Glomerular endothelial cell (primary cell): ENCODE data around the gene CHRNA10. TPM values are rescaled to one million over a fixed set of nuclear protein-coding genes. Genes with fewer than 3 reads are reported as not detected.

ENCODE experiments used
- DNase-seq: peaks from one replicate; pipeline ENCODE4 v3.0.0-alpha.2; 2011; ENCODE audit warnings: low read depth, low spot score; ENCODE audit errors: extremely low read depth
- total RNA-seq: library from RNA; depleted of rRNA; stranded (reverse); fragments of >200 nt; gene quantifications from 2 replicates; pipeline ENCODE4 v1.2.3, GENCODE V29; 2015

The CHRNA10 gene
- total RNA-seq, 1 donor from 2014 or later = 1.5 TPM

- no peak for DNase-seq
Measured at GRCh38 chr11:3635641-3636375, 35.4 kb downstream of the CHRNA10 start.

DNA sequence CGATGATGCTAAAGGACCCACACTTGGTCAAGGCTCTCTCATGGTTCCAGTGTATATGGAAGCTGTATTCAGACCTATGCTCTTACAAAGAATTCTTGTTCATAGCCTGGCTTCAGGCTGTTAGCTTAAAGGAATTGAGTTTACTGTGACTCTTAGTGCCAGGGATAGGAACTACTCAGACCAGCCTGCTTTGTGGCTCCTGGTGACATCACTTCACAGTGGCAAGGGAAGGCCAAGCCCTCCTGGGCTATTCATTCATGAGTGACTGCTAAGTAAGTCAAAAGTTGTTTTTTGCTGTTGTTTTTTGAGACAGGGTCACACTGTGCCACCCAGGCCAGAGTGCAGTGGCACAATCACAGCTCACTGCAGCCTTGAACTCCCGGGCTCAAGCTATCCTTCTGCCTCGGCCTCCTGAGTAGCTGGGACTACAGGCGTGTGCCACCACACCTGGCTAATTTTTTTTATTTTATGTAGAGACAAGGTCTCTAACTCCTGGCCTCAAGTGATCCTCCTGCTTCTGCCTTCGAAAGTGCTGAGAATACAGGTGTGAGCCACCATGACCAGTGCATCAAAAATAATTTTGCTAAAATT, 39.0 kb downstream of the CHRNA10 start:
- no peak for DNase-seq

- no peak for DNase-seq
Measured at GRCh38 chr11:3631331-3631730, 39.9 kb downstream of the CHRNA10 start.

GRCh38 chr11:3627291-3627690, 43.9 kb downstream of the CHRNA10 start:
- DNase-seq = no peak

- no peak for DNase-seq
Measured at GRCh38 chr11:3626250-3626960, 44.8 kb downstream of the CHRNA10 start.

- DNase-seq = no peak
Measured at GRCh38 chr11:3623767-3624458, 47.3 kb downstream of the CHRNA10 start.

DNA sequence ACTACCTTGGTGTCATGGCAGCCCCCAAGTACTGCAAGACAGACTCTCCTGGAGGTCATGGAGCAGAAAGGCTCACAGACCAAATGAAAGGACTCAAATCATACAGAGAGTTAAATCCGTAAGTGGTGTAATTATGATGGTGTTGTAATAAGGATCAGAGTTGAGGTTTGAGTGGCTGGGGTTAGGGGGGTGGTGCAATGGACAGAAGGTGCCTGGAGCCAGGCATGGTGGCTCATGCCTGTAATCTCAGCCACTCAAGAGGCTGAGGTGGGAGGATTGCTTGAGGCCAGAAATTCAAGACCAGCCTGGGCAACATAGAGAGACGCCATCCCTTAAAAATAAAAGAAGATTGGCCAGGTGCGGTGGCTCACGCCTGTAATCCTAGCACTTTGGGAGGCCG, 48.1 kb downstream of the CHRNA10 start:
- no peak for DNase-seq

- no peak for DNase-seq
Measured at GRCh38 chr11:3622521-3622920, 48.7 kb downstream of the CHRNA10 start.

- DNase-seq = no peak
Measured at GRCh38 chr11:3617990-3618389, 53.2 kb downstream of the CHRNA10 start.

DNA sequence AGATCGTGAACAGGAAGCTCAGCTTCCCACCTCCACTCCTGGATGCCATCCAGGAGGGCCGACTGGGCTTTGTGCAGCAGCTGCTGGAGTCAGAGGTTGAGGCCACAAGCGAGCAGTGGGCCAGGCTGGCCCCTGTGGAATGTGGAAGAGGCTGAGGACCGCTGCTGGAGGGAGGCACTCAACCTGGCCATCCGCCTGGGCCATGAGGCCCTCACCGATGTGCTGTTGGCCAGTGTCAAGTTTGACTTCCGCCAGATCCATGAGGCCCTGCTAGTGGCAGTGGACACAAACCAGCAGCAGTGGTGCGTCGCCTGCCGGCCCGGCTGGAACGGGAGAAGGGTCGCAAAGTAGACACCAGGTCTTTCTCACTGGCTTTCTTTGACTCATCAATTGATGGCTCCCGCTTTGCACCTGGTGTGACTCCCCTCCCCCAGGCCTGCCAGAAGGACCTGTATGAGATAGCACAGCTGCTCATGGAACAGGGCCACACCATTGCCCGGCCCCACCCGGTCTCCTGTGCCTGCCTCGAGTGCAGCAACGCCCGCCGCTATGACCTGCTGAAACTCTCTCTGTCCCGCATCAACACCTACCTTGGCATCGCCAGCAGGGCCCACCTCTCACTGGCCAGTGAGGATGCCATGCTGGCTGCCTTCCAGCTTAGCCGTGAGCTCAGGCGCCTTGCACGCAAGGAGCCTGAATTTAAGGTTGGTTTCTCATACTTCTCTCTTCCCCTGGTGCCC, 54.3 kb downstream of the CHRNA10 start:
- DNase-seq = no peak

- DNase-seq = no peak
Measured at GRCh38 chr11:3615998-3616397, 55.2 kb downstream of the CHRNA10 start.

Other genes starting within 250 kb of the CHRNA10 start
- 0.23 TPM in 1 of 2 replicates, not detected in the other for gene ART5, start 29.4 kb downstream of the CHRNA10 start, total RNA-seq
- gene ART1, start 26.3 kb downstream of the CHRNA10 start, total RNA-seq = not detected in 2 replicates
- gene NUP98, start 126.2 kb upstream of the CHRNA10 start, total RNA-seq = 60.9 and 79.4 TPM in 2 replicates
- 13.8 and 17.4 TPM in 2 replicates for gene PGAP2, start 137.2 kb upstream of the CHRNA10 start, total RNA-seq
- 92.0 and 95.3 TPM in 2 replicates for gene RHOG, start 169.6 kb upstream of the CHRNA10 start, total RNA-seq
- 24.1 and 34.1 TPM in 2 replicates for gene STIM1, start 184.3 kb upstream of the CHRNA10 start, total RNA-seq